AG09319 (cell line): ENCODE results near the gene STK40.

Source experiments
- DNase-seq: peaks from one replicate; pipeline ENCODE4 v3.0.0-alpha.2; 2010; ENCODE audit warnings: low read depth; ENCODE audit errors: extremely low read depth
- TF ChIP-seq, protein P1 (sequence below): IDR thresholded peaks from 2 replicates; pipeline ENCODE4 v1.5.1; 2011; ENCODE audit warnings: low read depth, mild to moderate bottlenecking, inconsistent platforms, low read length, moderate library complexity

STK40 gene

DNA sequence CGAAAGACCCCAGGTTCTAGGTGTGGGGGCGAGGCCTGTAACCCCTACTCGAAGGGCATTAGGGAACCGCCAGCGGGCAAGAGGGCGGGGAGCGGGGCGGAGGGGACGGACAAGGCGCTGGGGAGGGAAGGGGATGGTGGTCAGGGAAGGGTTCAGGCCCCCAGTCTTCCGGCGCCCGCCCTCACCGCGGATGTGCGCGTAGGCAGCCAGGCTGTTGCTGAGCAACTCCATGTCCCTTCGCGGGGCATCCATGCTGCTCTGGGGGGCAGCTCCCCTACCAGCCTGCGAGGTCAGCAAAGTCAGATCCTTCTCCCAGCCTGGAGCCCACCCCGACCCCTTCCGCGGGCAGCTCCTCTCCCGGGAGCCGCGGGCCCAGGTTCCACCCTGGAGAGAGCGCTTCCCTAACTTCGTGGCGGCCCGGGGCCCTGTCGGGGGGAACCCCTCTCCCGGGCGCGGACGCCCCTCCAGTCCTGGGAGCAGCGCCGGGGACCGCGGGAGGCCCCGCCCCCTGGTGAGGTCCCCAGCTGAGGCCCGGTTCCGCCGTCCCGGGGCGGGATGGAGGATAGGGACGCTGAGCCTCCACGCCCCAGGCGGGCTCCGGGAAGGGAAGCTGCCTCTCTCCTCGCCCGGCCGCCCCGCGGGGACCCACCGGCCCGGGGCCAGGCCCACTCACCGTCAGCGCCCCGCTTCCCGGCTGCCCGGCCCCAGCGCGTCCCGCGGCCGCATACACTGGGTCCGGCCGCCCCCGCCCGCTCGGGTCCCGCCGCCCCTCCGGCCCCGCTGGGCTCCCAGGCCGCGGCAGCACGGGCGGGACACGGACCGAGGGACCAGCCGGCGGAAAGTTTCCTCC is 62.7 kb downstream of the STK40 start:
- DNase-seq = no peak
- TF ChIP-seq, protein P1, sequence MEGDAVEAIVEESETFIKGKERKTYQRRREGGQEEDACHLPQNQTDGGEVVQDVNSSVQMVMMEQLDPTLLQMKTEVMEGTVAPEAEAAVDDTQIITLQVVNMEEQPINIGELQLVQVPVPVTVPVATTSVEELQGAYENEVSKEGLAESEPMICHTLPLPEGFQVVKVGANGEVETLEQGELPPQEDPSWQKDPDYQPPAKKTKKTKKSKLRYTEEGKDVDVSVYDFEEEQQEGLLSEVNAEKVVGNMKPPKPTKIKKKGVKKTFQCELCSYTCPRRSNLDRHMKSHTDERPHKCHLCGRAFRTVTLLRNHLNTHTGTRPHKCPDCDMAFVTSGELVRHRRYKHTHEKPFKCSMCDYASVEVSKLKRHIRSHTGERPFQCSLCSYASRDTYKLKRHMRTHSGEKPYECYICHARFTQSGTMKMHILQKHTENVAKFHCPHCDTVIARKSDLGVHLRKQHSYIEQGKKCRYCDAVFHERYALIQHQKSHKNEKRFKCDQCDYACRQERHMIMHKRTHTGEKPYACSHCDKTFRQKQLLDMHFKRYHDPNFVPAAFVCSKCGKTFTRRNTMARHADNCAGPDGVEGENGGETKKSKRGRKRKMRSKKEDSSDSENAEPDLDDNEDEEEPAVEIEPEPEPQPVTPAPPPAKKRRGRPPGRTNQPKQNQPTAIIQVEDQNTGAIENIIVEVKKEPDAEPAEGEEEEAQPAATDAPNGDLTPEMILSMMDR = no peak

DNA sequence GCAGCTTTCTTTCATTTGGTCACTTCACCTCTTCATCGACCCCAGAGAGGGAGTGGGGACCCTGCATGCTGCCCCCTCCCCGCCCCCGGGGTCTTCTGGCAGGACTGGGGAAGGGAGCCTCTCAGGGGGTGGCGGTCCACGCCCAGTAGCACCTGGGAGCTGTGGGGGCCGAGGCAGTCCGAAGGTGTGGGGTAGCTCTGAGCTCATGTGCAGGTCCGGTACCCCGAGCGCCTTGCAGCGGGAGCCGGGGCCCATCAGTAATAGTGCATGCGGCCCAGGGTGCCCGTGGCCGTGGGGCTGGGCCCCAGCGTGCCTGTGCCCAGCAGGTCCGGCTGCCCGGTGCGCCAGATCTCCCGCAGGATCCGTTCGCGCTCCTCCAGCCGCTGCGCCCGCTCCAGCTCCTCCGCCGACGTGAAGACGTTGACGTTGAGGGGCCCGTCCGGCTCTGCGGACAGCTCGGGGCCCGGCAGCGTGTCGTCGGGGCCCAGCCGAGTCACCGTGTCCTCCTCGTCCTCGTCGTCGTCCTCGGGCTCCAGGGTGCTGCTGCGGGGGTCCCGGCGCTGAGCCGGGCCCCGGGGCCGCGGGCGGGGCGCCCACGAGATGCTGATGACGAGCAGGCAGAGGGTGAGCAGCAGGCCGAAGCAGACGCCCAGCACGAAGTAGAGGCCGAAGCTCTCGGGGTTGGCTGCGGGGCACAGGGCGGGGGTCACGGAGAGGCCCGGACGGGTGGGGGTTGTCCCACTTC is 63.5 kb downstream of the STK40 start:
- TF ChIP-seq, protein P1 = no peak
- DNase-seq = no peak

DNA sequence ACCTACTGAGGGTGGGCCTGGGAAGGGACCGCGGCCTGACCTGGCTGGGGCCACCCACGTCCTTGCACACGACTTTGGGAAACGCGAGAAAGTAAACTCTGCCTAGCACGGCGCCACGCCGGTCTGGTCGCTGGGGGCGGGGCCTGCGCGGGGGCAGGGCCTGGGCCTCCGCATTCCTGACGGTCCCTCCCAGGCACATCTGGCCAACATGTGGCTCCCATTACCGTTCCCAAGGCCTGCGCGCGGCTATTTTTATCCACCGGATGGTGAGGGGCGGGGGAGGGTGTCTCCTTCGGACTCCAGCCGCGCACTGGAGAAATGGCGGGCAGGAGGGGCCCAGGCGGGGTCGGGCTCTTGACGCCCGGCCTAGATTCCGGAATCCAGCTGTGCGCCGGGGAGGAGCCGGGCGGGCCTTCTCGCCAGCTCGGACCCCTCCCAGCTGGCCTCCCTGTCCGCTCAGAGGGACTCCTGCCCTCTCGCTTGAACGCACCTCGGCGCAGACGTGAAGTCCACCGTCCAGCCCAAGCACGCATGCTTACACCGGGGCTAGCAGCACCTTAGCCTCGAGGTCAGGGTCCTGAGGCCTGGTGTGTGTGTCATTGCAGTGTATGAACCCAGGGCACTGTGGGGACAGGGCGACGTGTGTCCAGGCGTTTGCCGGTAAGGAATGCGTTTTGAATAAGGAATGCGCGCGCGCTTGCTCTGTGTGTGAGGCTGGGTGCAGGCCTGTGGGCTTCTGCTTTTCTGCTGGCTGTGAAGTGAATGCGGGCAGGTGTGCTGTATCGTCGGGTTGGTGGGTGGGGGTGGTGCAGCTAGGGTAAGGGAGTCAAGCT is 64.4 kb downstream of the STK40 start:
- TF ChIP-seq, protein P1 = no peak
- peak; percentile 92 for DNase-seq

DNA sequence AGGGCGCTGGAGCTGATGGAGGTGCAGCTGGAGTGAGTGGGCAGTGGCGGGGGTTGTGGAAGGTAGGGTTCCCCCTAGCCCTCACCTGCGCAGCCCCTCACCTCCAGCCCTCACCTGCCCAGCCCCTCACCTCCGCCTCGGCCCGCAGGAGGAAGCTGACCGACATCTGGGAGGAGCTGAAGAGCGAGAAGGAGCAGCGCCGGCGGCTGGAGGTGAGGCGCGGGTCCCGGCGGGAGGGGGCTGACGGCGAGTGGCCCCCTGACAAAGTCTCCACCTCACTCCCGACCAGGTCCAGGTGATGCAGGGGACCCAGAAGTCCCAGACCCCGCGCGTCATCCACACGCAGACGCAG is 65.0 kb downstream of the STK40 start:
- DNase-seq = no peak
- TF ChIP-seq, protein P1 = no peak

DNA sequence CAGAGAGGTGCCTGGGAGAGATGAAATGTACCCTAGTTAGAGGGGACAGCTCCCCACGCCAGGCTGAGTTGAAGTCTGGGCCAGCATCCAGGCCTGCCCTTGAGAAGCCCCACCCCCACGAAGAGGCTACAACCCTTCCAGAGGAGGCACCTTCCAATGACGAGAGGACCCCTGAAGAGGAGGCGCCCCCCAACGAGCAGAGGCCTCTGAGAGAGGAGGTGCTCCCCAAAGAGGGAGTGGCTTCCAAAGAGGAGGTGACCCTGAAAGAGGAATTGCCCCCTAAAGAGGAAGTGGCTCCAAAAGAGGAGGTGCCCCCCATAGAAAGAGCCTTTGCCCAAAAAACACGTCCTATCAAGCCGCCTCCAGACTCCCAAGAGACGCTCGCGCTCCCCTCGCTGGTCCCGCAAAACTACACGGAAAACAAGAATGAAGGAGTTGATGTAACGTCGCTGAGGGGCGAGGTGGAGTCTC is 65.4 kb downstream of the STK40 start:
- no peak for DNase-seq

DNA sequence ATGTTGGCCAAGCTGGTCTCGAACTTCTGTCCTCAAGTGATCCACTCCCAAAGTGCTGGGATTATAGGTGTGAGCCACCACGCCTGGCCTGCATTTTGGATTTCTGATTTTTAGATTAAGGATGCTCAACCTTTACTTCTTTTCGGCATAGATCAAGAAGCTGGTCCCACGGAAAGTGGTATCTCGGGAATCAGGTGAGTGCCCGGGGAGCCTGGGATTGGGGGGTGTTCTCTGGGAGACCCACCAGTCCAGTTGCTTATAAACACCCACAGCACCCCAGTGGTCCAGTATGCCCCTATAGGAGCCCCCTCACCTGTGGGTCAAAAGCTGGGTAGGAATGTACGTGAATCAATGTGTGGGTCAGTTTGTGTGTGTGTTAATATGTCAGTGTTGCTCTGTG is 76.3 kb downstream of the STK40 start:
- TF ChIP-seq, protein P1 = no peak
- DNase-seq = no peak

More for the DNA sequence above, 65.4 kb downstream of the STK40 start:
- TF ChIP-seq, protein P1 = no peak
